WERI-Rb-1 (cell line): ENCODE measurements around the gene HMGA1.

ENCODE experiments used
- DNase-seq: peaks from one replicate; pipeline ENCODE4 v3.0.0-alpha.2; 2020
- H3K27ac ChIP-seq: fragments of 250-450 bp; sonication (Bioruptor Pico); 2 replicates; pipeline ENCODE4 v1.5.1; 2020; ENCODE audit warnings: mild to moderate bottlenecking, moderate library complexity
- H3K27me3 ChIP-seq: fragments of 250-450 bp; sonication (Bioruptor Pico); 2 replicates; pipeline ENCODE4 v1.5.1; 2021; ENCODE audit warnings: mild to moderate bottlenecking, low read depth, moderate library complexity; ENCODE audit not compliant: insufficient read depth, severe bottlenecking
- H3K36me3 ChIP-seq: fragments of 250-450 bp; sonication (Bioruptor Pico); 2 replicates; pipeline ENCODE4 v1.5.1; 2020; ENCODE audit warnings: mild to moderate bottlenecking, moderate library complexity
- H3K4me3 ChIP-seq: 2 replicates; pipeline ENCODE4 v1.5.1; 2011; ENCODE audit warnings: low read depth, mild to moderate bottlenecking, control low read depth, low read length
- H3K9me3 ChIP-seq: fragments of 250-450 bp; sonication (Bioruptor Pico); 2 replicates; pipeline ENCODE4 v1.5.1; 2021; ENCODE audit warnings: mild to moderate bottlenecking, moderate library complexity; ENCODE audit not compliant: severe bottlenecking
- CTCF ChIP-seq: IDR thresholded peaks from 2 replicates; pipeline ENCODE4 v1.5.1; 2011; ENCODE audit warnings: low read depth, mild to moderate bottlenecking, control low read depth, inconsistent platforms, low read length

The HMGA1 gene

GRCh38 chr6:34237316-34237721 lies 646 bp downstream of the HMGA1 start:
- Histone ChIP-seq H3K4me3 (peak overlapping the region; percentile 95), H3K27me3 (no peaks in the 10 kb centered on the region), H3K36me3 (peaks cover 46% of the 10 kb centered on the region), H3K9me3 (no peaks in the 10 kb centered on the region), H3K27ac (peak overlapping the region; percentile 99)
- no peak for TF ChIP-seq CTCF
- peak; percentile 42 for DNase-seq

- peak overlapping the region; percentile 95 for H3K4me3 ChIP-seq
These were observed 1.3 kb downstream of the HMGA1 start for GRCh38 chr6:34237722-34238584.

GRCh38 chr6:34238585-34239499 lies 2.2 kb downstream of the HMGA1 start:
- Histone ChIP-seq H3K27me3 (no peaks in the 10 kb centered on the region), H3K36me3 (peaks cover 62% of the 10 kb centered on the region), H3K9me3 (no peaks in the 10 kb centered on the region), H3K27ac (peak overlapping the region; percentile 99), H3K4me3 (peak overlapping the region; percentile 95)
- DNase-seq = peak; percentile 91
- no peak for TF ChIP-seq CTCF

More at GRCh38 chr6:34237722-34238584, 1.3 kb downstream of the HMGA1 start:
- H3K9me3 ChIP-seq = no peaks in the 10 kb centered on the region
- peak overlapping the region; percentile 99 for H3K27ac ChIP-seq
- TF ChIP-seq CTCF = peak; percentile 71
- H3K36me3 ChIP-seq = peaks cover 53% of the 10 kb centered on the region
- DNase-seq = peak; percentile 90
- H3K27me3 ChIP-seq = no peaks in the 10 kb centered on the region

- TF ChIP-seq CTCF = no peak
- Histone ChIP-seq H3K9me3 (no peaks in the 10 kb centered on the region), H3K27me3 (no peaks in the 10 kb centered on the region), H3K4me3 (peak overlapping the region; percentile 95), H3K36me3 (peaks cover 68% of the 10 kb centered on the region), H3K27ac (peak overlapping the region; percentile 99)
- DNase-seq = peak; percentile 80
These were observed 2.8 kb downstream of the HMGA1 start for GRCh38 chr6:34239500-34239825.

GRCh38 chr6:34239893-34240292 lies 3.2 kb downstream of the HMGA1 start:
- TF ChIP-seq CTCF = no peak

More at GRCh38 chr6:34239893-34240292, 3.2 kb downstream of the HMGA1 start:
- H3K27me3 ChIP-seq = no peaks in the 10 kb centered on the region
- peaks cover 70% of the 10 kb centered on the region for H3K36me3 ChIP-seq
- H3K27ac ChIP-seq = peak overlapping the region; percentile 99
- H3K4me3 ChIP-seq = no peak overlapping the region
- DNase-seq = no peak
- no peaks in the 10 kb centered on the region for H3K9me3 ChIP-seq
